ENCODE data around the gene LNX2. TPM values are rescaled to one million over a fixed set of nuclear protein-coding genes. Genes with fewer than 3 reads are reported as not detected.

The LNX2 gene
- 6.7 and 7.5 TPM in 2 replicates for total RNA-seq

DNA sequence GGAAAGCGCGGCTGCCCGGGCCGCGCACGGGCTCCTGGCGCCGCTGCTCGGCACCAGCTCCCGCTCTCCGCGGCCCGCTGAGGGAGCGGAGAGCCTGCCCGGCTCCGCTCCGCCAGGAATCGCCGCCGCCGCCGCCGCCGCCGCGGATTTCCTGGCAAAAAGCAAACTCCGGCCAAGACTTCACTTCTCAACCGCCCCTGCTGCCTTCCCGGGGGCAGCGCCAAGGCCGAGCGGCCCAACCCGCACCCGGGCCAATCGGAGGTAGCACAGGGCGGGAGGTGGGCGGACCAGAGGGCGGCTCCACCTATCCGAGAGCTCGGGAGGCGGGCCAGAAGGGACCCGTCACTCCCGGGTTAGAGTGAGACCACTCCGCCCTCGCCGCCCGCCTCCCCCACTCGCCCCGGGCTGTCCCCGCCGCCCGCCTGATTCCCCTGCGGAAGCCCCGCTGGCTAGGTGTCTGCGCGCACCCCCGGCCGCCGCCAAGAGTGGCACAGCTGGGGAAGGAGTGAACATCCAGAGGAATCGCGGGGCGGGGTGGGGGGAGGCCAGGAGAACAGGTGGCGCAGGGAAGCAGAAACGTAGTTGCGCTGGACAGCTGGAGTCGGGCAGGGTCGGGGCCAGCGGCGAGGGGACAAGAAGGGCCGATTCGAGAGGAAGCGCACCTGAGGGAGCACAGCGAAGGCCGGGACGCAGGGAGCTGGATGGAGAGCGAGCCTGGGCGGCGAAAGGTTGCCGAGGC, at the start of gene LNX2:
LNX2 (minus strand) TSS at position 153 of the 739 bp plus-strand sequence. CDS start 38,826 bp downstream, outside the sequence.

DNA sequence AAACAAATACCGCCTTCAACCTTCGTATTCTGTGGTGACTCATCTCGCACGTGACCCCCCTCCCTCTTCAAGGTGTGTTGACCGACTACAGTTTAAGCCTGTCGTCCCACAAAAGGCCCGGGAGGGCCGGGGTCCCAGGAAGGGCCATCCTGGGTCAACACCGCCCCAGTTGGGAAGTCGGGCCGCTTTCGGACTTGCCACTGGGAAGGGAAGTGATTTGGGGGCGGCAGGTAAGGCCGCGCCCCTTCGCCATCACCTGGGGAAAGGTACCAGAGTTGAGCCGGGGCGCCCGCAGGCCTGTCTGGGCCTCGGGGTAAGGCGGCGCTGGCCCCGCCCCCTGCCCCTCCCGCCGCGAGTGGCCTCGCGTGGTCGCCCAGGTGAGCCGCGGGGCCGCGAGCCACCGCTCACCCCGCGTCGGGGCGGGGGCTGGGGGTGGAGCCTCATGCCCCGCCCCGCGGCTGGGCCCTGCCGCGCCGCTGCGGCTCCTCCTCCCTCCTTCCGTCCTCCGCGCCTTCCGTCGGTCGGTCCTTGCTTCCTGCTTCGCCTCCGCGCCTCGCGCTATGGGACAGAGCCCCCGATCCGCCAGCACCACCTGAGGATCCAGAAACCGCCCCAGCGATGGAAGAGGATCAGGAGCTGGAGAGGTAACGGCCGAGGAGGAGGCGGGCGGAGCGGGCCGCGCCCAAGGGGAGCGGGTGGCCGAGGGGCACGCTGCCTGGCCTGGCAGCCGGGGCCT, 1.2 kb upstream of the LNX2 start, which contains the start of gene POLR1D:
POLR1D (plus strand) TSS at position 527 of the 736 bp plus-strand sequence; CDS start at position 619, 92 bp downstream.

Other genes with a start within 250 kb of the LNX2 start
- gene GTF3A, start 195.9 kb downstream of the LNX2 start, total RNA-seq, result 53.7 and 69.7 TPM in 2 replicates
- gene MTIF3, start 170.0 kb downstream of the LNX2 start, total RNA-seq, result 33.6 and 59.4 TPM in 2 replicates
- gene POLR1D, start 1.4 kb upstream of the LNX2 start, total RNA-seq, result 71.4 and 89.4 TPM in 2 replicates
- not detected in 2 replicates for gene GSX1, start 172.0 kb upstream of the LNX2 start, total RNA-seq